Neural cell (in vitro differentiated cells): ENCODE results near the gene SFMBT2. TPM values are rescaled to one million over a fixed set of nuclear protein-coding genes. Genes with fewer than 3 reads are reported as not detected.

Experiments
- H2AFZ ChIP-seq: fragments of 200-600, 300-800 bp; sonication (generic), shearing (Covaris generic); 2 replicates; pipeline ENCODE4 v1.6.0; 2014; ENCODE audit warnings: low read depth, mild to moderate bottlenecking, antibody characterized with exemption, low read length, moderate library complexity
- H3F3A ChIP-seq: fragments of 200-600 bp; shearing (Covaris generic); 2 replicates; pipeline ENCODE4 v1.6.1; 2016; ENCODE audit warnings: mild to moderate bottlenecking, moderate library complexity, mixed read lengths, antibody characterized with exemption, low read length; ENCODE audit not compliant: insufficient read depth, poor library complexity, severe bottlenecking
- H3K27ac ChIP-seq: fragments of 200-600, 300-800 bp; sonication (generic), shearing (Covaris generic); 2 replicates; pipeline ENCODE4 v1.5.1; 2014; ENCODE audit warnings: mild to moderate bottlenecking, low read length, moderate library complexity
- H3K27me3 ChIP-seq: fragments of 300-800, 200-600 bp; sonication (generic), shearing (Covaris generic); 2 replicates; pipeline ENCODE4 v1.6.0; 2014; ENCODE audit warnings: mild to moderate bottlenecking, low read depth, low read length, moderate library complexity; ENCODE audit not compliant: insufficient read depth
- H3K36me3 ChIP-seq: fragments of 300-800, 200-600 bp; sonication (generic), shearing (Covaris generic); 2 replicates; pipeline ENCODE4 v1.5.1; 2014; ENCODE audit warnings: mild to moderate bottlenecking, antibody characterized with exemption, low read length, moderate library complexity; ENCODE audit not compliant: insufficient read depth
- H3K4me2 ChIP-seq: fragments of 300-800, 200-600 bp; sonication (generic), shearing (Covaris generic); 2 replicates; pipeline ENCODE4 v1.6.0; 2014; ENCODE audit warnings: mild to moderate bottlenecking, low read length
- H3K4me3 ChIP-seq: fragments of 300-800, 200-600 bp; sonication (generic), shearing (Covaris generic); 2 replicates; pipeline ENCODE4 v1.5.1; 2014; ENCODE audit warnings: mild to moderate bottlenecking, low read length, moderate library complexity
- H3K79me2 ChIP-seq: fragments of 200-600 bp; shearing (Covaris generic); replicated peaks from 2 replicates; pipeline ENCODE4 v1.6.0; 2014; ENCODE audit warnings: mild to moderate bottlenecking, low read length, moderate library complexity; ENCODE audit not compliant: insufficient read depth
- H3K9ac ChIP-seq: fragments of 300-800, 200-600 bp; sonication (generic), shearing (Covaris generic); 2 replicates; pipeline ENCODE4 v1.6.1; 2016; ENCODE audit warnings: mild to moderate bottlenecking, low read length, mixed read lengths
- H3K9me2 ChIP-seq: fragments of 200-600 bp; shearing (Covaris generic); 2 replicates; pipeline ENCODE4 v1.6.1; 2016; ENCODE audit warnings: mild to moderate bottlenecking, low read length, mixed read lengths; ENCODE audit not compliant: insufficient read depth
- H3K9me3 ChIP-seq: fragments of 200-600, 300-800 bp; sonication (generic), shearing (Covaris generic); 2 replicates; pipeline ENCODE4 v1.6.1; 2016; ENCODE audit warnings: mild to moderate bottlenecking, mixed run types, low read length, moderate library complexity, mixed read lengths
- H4K20me1 ChIP-seq: fragments of 200-600 bp; shearing (Covaris generic); 2 replicates; pipeline ENCODE4 v1.6.1; 2016; ENCODE audit warnings: mild to moderate bottlenecking, mixed run types; ENCODE audit not compliant: insufficient read depth
- CTCF ChIP-seq: fragments of 450-650 bp; IDR thresholded peaks from 2 replicates; pipeline ENCODE4 v1.5.1; 2014; ENCODE audit warnings: antibody characterized with exemption, mild to moderate bottlenecking, moderate library complexity; ENCODE audit not compliant: poor library complexity, severe bottlenecking
- EP300 ChIP-seq: fragments of 450-650 bp; conservative IDR thresholded peaks from 2 replicates; pipeline ENCODE4 v1.6.1; 2014; ENCODE audit warnings: antibody characterized with exemption, mild to moderate bottlenecking, moderate library complexity; ENCODE audit not compliant: poor library complexity, severe bottlenecking
- EZH2 ChIP-seq: fragments of 200-600, 300-800 bp; shearing (Covaris generic), sonication (generic); IDR thresholded peaks from 2 replicates; pipeline ENCODE4 v1.6.1; 2014; ENCODE audit warnings: antibody characterized with exemption, low read length, borderline replicate concordance, mild to moderate bottlenecking; ENCODE audit not compliant: insufficient read depth, poor library complexity, severe bottlenecking
- MXI1 ChIP-seq: fragments of 450-650 bp; conservative IDR thresholded peaks from 2 replicates; pipeline ENCODE4 v1.6.1; 2014; ENCODE audit warnings: antibody characterized with exemption, mild to moderate bottlenecking; ENCODE audit not compliant: poor library complexity, severe bottlenecking
- POLR2AphosphoS5 ChIP-seq: IDR thresholded peaks from 2 replicates; pipeline ENCODE4 v1.6.1; 2012
- RAD21 ChIP-seq: fragments of 450-650 bp; conservative IDR thresholded peaks from 2 replicates; pipeline ENCODE4 v1.6.1; 2014; ENCODE audit warnings: antibody characterized with exemption, mild to moderate bottlenecking, moderate library complexity
- REST ChIP-seq: IDR thresholded peaks from 2 replicates; pipeline ENCODE4 v1.6.1; 2012; ENCODE audit warnings: borderline replicate concordance
- SMC3 ChIP-seq: fragments of 450-650 bp; conservative IDR thresholded peaks from 2 replicates; pipeline ENCODE4 v1.6.1; 2014; ENCODE audit warnings: antibody characterized with exemption, mild to moderate bottlenecking, moderate library complexity; ENCODE audit not compliant: poor library complexity
- TAF1 ChIP-seq: IDR thresholded peaks from 2 replicates; pipeline ENCODE4 v1.6.1; 2012; ENCODE audit warnings: low read depth
- polyA plus RNA-seq: library from polyadenylated mRNA; depleted of rRNA; stranded (reverse); fragments of >200 nt; gene quantifications from 2 replicates; pipeline ENCODE4 v1.2.3, GENCODE V29; 2014

The SFMBT2 gene
- polyA plus RNA-seq, 1 donor from 2014 or later: 1.3 TPM

GRCh38 chr10:7423521-7423920 is 12.7 kb upstream of the SFMBT2 start:
- H3F3A ChIP-seq: no peaks in the 10 kb centered on the region
- no peaks in the 10 kb centered on the region for H3K79me2 ChIP-seq
- peaks cover 5% of the 10 kb centered on the region for H3K27me3 ChIP-seq
- H3K4me2 ChIP-seq: no peak overlapping the region
- H3K4me3 ChIP-seq: no peak overlapping the region
- no peak overlapping the region for H3K27ac ChIP-seq
- no peaks in the 10 kb centered on the region for H3K9me3 ChIP-seq
- H4K20me1 ChIP-seq: no peaks in the 10 kb centered on the region
- no peak overlapping the region for H3K9ac ChIP-seq
- H3K36me3 ChIP-seq: no peaks in the 10 kb centered on the region
- no peak for TF ChIP-seq MXI1
- TF ChIP-seq CTCF: no peak
- TF ChIP-seq RAD21: no peak
- no peak for TF ChIP-seq EZH2
- no peak for TF ChIP-seq SMC3
- TF ChIP-seq POLR2AphosphoS5: no peak
- no peak for TF ChIP-seq TAF1
- no peak for TF ChIP-seq REST
- TF ChIP-seq EP300: no peak
- no peak overlapping the region for H2AFZ ChIP-seq
- H3K9me2 ChIP-seq: no peaks in the 10 kb centered on the region

- H3K4me2 ChIP-seq: no peak overlapping the region
- H3K4me3 ChIP-seq: no peak overlapping the region
- no peaks in the 10 kb centered on the region for H3K9me3 ChIP-seq
- no peak overlapping the region for H3K27ac ChIP-seq
- H3F3A ChIP-seq: no peaks in the 10 kb centered on the region
- no peaks in the 10 kb centered on the region for H4K20me1 ChIP-seq
- no peaks in the 10 kb centered on the region for H3K36me3 ChIP-seq
- H2AFZ ChIP-seq: no peak overlapping the region
- no peaks in the 10 kb centered on the region for H3K79me2 ChIP-seq
- peaks cover 5% of the 10 kb centered on the region for H3K27me3 ChIP-seq
- H3K9ac ChIP-seq: no peak overlapping the region
- no peaks in the 10 kb centered on the region for H3K9me2 ChIP-seq
- TF ChIP-seq SMC3 (no peak), TAF1 (no peak), CTCF (no peak), REST (no peak), MXI1 (no peak), POLR2AphosphoS5 (no peak), EP300 (no peak), EZH2 (no peak), RAD21 (no peak)
These were observed 10.7 kb upstream of the SFMBT2 start for GRCh38 chr10:7421526-7421925.
